Activated naive CD8-positive, alpha-beta T cell treated with anti-CD3 and anti-CD28 coated beads, Interleukin-2, amount 50 U/mL, for 24 hours (primary cell): Measurements from ENCODE around the gene FAM20C.
"Not testable (repeated sequence)": the region's sequence is repeated elsewhere in the genome, so short reads cannot be mapped to it uniquely, and the experiment has no call there.

Experiments used
- ATAC-seq: fragments of 150-1000 bp; cut with Tn5 transposase; one replicate; pipeline ENCODE4 v1.10.0; 2021
- DNase-seq: peaks from one replicate; pipeline ENCODE4 v3.0.0; 2021
- H3K27ac Mint-ChIP-seq: one replicate; pipeline ENCODE4 v1.8.0; 2021; ENCODE audit warnings: mild to moderate bottlenecking, mixed read lengths
- H3K27me3 Mint-ChIP-seq: one replicate; pipeline ENCODE4 v1.8.0; 2021; ENCODE audit warnings: mixed read lengths
- H3K36me3 Mint-ChIP-seq: one replicate; pipeline ENCODE4 v1.8.0; 2021; ENCODE audit warnings: low read depth, mixed read lengths
- H3K4me1 Mint-ChIP-seq: one replicate; pipeline ENCODE4 v1.8.0; 2021; ENCODE audit warnings: mixed read lengths
- H3K4me3 Mint-ChIP-seq: one replicate; pipeline ENCODE4 v1.8.0; 2021; ENCODE audit warnings: mild to moderate bottlenecking, moderate library complexity, mixed read lengths
- H3K9me3 Mint-ChIP-seq: one replicate; pipeline ENCODE4 v1.8.0; 2021; ENCODE audit warnings: mixed read lengths

FAM20C gene

DNA sequence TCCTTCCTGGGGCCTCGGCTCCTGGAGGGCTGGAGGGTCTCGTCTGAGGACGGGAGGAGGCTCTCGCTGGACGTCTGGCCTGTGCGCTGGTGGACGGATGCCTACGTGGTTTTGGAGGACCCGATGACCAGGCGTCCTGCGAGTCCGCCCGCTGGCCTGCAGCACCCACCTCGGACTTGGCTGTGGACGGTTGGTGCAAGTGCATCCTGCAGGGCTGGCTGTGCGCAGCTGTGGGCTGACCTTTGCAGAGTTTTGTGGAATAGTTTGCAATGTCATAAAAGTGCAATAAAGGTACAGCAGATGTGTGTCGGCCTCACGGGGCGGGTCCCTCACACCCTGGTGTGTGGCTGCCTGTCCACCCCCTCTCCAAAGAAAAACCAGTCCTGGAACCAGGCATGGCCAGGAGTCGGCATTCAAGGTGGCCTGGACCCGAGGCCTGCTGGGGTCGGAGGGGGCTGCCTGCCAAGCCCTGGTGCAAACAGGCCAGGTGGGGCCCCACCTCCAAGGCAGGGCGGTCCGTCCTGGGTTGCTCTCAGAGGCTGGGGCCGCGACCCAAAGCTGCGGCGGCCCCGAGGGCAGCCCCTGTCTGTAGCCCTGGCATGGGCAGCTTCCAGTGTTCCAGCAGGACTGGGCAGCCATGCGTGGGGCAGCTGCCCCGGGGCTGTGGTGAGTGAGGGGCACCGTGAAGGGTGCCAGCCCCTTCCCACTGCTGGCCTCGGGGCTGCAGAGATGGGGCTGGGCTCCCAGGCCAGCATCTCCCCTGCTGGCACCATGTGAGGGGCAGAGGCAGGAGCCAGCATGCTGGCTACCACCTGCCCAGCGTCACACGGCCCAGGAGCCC lies 68.3 kb downstream of the FAM20C start:
- peaks cover 4% of the 10 kb centered on the region for H3K9me3 Mint-ChIP-seq
- H3K36me3 Mint-ChIP-seq, result peaks cover 4% of the 10 kb centered on the region
- ATAC-seq, result no peak
- H3K4me3 Mint-ChIP-seq, result no peak overlapping the region
- peaks cover 3% of the 10 kb centered on the region for H3K4me1 Mint-ChIP-seq
- H3K27ac Mint-ChIP-seq, result no peak overlapping the region
- no peak for DNase-seq
- H3K27me3 Mint-ChIP-seq, result peaks cover 1% of the 10 kb centered on the region

DNA sequence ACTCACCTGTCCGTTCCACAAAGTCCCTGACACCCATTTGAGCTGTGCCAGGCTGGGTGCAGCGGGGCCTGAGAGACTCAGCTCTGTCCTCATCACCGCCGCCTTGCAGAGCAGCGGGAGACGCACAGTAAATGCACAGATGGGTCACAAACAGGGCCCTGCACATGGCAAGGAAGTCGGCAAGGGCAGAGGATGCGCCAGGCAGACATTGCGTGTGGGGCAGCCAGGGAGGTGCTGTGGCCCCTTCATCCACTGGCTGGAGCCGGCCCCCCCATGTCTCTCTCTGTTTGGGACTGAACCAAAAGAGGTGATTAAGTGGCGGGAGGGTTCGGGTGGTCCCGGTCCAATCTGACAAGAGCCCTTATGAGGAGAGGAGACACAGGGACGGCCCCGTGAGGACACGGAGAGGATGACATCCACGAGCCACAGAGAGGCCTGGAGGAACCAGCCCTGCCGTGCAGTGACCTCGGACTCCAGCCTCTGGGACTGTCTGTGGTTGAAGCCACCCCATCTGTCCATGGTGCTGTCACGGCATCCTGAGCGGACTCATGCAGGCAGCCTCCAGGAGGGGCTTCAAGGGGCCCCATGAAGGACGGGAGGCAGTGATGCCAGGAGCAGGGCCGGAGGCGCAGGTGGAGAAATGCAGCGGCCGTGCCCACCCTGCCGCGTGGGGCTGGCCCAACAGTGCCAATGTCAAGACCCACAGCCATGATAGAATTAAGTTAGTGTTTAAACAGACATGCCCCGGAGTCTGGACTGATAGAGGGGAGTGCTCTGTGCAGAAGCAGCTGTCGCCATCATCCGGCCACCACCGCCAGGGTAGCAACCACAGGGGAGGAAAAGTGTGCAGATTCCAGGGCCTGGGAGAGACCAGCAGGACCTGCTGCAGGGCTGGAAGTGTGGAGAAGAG lies 69.2 kb downstream of the FAM20C start:
- Mint-ChIP-seq H3K27me3 (peaks cover 1% of the 10 kb centered on the region), H3K9me3 (peaks cover 4% of the 10 kb centered on the region), H3K27ac (no peak overlapping the region), H3K4me3 (no peak overlapping the region), H3K4me1 (peaks cover 3% of the 10 kb centered on the region), H3K36me3 (peaks cover 4% of the 10 kb centered on the region)
- ATAC-seq (no peak), DNase-seq (no peak)

DNA sequence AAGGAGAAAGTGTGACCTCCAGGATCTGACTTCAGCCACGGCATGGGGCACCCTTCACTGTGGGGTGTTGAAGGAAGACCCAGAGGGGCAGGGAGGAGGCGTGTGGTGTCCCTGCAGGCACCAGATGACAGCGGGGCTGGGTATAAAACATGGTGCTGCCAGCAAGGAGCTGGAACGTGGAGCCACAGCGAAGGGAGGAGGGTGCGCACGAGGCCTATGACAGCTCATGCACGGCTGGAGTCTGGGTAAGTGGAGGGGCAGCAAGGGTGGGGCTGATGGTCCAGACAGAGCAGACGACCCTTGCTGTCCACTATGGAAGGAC lies 69.8 kb downstream of the FAM20C start:
- DNase-seq (no peak), ATAC-seq (no peak)
- Mint-ChIP-seq H3K36me3 (peaks cover 4% of the 10 kb centered on the region), H3K27me3 (peaks cover 1% of the 10 kb centered on the region), H3K9me3 (peaks cover 4% of the 10 kb centered on the region), H3K4me3 (no peak overlapping the region), H3K4me1 (peaks cover 3% of the 10 kb centered on the region), H3K27ac (no peak overlapping the region)

DNA sequence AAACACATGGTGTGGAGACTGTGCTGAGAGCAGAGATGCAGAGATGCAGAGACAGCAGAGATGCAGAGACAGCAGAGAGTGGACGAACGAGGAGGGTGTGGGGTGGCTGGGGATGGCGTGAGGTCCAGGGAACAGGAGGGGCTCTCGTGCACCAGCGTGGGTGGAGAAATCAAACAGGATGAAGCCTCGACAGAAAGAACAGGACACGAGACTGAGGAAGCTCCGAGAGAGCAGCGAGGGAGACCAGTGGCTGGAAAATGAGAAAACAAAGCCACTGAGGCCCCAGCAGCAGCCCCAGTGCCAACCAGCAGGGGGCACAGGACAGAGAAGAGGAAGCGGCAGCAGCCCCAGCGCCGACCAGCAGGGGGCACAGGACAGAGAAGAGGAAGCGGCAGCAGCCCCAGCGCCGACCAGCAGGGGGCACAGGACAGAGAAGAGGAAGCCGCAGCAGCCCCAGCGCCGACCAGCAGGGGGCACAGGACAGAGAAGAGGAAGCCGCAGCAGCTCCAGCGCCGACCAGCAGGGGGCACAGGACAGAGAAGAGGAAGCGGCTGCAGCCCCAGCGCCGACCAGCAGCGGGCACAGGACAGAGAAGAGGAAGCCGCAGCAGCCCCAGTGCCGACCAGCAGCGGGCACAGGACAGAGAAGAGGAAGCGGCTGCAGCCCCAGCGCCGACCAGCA lies 70.4 kb downstream of the FAM20C start:
- not testable (repeated sequence) for H3K4me1 Mint-ChIP-seq, H3K27ac Mint-ChIP-seq, H3K36me3 Mint-ChIP-seq, ATAC-seq, H3K27me3 Mint-ChIP-seq, H3K4me3 Mint-ChIP-seq, H3K9me3 Mint-ChIP-seq
- DNase-seq, result peak; percentile 84

DNA sequence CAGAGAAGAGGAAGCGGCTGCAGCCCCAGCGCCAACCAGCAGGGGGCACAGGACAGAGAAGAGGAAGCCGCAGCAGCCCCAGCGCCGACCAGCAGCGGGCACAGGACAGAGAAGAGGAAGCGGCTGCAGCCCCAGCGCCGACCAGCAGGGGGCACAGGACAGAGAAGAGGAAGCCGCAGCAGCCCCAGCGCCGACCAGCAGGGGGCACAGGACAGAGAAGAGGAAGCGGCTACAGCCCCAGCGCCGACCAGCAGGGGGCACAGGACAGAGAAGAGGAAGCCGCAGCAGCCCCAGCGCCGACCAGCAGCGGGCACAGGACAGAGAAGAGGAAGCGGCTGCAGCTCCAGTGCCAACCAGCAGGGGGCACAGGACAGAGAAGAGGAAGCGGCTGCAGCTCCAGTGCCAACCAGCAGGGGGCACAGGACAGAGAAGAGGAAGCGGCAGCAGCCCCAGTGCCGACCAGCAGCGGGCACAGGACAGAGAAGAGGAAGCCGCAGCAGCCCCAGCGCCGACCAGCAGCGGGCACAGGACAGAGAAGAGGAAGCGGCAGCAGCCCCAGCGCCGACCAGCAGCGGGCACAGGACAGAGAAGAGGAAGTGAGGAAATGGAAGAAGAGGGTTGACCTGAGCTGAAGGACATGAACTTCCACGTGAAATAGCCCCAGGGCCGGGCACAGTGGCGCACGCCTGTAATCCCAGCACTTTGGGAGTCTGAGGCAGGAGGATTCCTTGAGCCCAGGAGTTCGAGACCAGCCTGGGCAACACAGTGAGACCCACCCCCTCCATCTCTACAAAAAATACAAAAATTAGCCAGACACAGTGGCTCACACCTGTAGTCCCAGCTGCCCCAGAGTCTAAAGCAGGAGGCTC lies 71.3 kb downstream of the FAM20C start:
- H3K9me3 Mint-ChIP-seq, H3K27ac Mint-ChIP-seq, H3K4me1 Mint-ChIP-seq, H3K36me3 Mint-ChIP-seq, ATAC-seq, H3K4me3 Mint-ChIP-seq, H3K27me3 Mint-ChIP-seq: not testable (repeated sequence)
- peak; percentile 85 for DNase-seq

DNA sequence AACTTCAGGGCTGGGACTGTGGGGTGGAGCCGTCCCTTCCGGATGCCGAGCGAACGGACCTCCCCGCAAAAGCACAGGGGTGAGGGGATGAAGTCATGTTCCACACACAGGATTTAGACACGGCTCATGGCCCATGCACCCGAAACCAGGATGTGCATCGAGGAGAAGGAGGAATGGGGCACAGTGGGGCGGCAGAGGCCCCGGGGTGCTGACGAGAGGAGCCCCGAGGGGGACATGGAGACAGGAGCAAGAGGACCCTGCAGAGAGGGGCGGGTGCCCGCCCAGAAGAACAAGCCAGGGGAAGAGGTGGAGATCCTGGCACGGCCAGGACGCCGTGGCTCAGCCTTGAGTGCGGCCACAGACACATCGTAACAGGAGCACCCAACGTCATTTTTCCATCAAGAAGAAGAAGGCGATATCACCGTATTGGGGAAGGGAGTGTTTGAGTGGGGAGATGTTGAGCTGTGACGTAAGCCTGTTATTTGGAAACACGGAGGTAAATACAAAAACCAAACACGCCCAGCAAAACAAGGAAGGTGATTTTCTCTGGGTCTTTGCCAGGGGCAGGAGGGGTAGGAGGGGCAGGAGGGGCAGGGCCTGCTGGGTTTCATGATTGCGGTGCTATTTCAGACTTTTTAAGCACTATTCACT lies 72.3 kb downstream of the FAM20C start:
- Mint-ChIP-seq H3K4me3 (no peak overlapping the region), H3K9me3 (peaks cover 4% of the 10 kb centered on the region), H3K4me1 (peaks cover 3% of the 10 kb centered on the region), H3K27me3 (peaks cover 1% of the 10 kb centered on the region), H3K36me3 (peaks cover 4% of the 10 kb centered on the region), H3K27ac (no peak overlapping the region)
- DNase-seq (no peak), ATAC-seq (no peak)

DNA sequence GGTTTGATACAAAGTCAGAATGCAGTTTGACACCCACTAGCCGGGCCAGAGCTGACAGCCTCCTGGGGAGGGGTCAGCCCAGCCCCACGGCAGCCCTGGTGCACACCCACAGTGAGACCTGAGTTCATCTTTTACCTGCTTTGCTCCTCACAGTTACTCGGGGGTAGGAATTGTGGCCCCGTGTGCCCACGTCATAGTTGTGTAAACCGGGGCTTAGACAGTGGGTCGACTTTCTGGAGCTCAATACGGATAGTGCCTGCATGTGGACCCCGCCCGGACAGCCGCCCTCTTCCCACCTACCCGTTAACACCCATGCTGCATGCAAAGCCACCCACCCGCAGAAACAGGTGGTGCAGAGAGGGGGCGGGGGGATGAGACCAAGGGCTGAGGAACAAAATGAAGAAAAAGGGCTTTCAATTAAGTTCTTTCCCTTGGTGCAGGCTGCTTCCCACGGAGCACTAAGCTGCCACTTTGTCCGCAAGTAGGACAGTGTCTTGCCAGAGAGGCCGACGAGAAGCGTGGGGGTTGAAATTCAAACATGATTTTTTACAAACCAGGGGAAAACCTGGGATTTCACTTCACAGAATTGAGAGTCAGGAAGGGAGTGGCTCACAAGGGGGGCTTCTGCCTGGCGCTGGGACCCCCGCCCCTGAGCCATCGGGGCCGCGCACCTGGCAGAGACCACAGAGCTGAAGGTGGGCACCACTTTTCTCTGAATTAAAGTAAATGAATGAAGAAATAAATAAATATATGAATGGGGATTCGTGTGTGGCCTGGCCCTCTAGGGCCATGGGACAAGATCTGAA lies 73.0 kb downstream of the FAM20C start:
- H3K36me3 Mint-ChIP-seq, result peaks cover 4% of the 10 kb centered on the region
- H3K9me3 Mint-ChIP-seq, result peaks cover 4% of the 10 kb centered on the region
- peaks cover 1% of the 10 kb centered on the region for H3K27me3 Mint-ChIP-seq
- ATAC-seq (no peak), DNase-seq (no peak)
- no peak overlapping the region for H3K4me3 Mint-ChIP-seq
- H3K27ac Mint-ChIP-seq, result no peak overlapping the region
- peaks cover 3% of the 10 kb centered on the region for H3K4me1 Mint-ChIP-seq

DNA sequence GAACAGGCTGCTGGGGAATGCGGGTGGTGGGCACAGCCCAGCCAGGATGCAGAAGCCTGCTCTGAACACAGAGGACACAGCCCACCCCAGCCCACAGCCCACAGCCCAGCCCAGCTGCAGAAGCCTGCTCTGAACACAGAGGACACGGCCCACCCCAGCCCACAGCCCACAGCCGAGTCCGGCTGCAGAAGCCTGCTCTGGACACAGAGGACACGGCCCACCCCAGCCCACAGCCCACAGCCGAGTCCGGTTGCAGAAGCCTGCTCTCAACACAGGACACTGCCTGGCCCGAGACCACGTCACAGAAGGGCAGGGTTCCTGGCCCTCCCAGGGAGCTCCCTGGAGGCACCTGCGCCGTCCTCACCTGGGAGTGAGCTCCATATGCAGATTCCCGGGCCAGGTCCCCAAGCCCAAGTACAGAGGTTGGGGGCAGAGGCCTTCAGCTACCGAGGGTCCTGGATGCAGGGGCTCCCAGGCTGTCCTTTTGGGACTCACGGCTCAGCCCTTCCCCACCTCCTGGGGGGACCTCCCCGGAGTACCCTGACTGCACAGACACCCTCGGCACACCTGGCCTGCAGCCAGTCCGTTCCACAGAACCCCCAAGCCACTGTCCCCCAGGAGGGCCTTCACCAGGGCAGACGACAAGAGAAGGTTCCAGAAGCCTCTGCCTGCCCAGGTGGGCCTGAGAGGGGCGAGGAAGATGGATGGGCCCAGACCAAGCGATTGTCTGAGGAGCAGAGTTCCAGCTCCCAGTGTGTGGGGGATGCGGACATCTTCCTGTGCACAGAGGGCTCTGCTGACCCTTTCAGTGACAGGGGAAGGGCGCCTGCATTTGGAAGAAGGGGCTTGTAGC lies 73.9 kb downstream of the FAM20C start:
- H3K27me3 Mint-ChIP-seq, result peaks cover 1% of the 10 kb centered on the region
- H3K9me3 Mint-ChIP-seq, result peaks cover 4% of the 10 kb centered on the region

DNA sequence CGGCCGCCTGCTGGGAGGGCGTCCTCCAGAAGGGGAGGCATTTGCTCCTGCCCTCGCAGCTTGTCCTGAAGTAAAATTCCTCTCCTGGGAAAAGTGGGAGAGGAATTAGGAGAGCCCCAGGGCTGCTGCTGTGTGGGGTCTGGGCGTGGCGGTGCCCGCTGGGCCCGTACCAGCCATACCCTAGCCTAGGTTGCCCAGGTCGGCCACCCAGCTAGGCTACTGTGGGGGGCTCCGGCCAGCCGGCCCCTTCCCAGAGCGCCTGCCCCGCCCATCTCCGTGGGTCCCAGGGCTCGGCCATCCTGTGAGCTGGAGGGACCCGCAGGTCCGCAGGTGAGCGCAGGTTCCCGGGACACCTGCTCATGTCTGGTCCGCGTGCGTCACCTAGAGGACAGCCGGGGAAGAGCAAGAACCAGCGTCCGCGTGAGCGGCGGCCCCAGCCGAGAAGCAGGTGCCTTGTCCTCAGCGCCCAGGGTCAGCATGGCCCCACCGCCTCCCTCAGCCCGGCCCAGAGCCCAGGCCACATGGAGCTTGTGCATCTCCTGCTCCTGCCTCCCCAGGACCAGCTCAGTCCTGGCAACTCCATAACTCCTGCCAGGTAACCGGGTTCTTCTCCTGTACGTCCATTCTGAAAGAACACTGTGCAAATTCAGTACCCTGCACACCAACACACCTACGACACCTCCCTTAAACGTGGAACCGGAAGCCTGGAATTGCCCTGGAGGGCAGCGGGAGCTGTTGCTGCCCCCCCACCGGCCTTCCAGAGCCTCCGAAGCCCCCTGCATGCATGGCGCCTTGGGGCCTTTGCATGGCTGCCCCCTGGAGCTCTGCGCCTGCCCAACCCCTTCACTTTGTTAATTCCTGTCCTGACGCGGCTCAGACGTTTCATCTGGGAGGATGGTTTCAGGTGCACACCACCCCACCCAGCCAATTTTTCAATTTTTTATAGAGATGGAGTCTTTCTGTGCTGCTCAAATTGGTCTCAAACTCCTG lies 74.8 kb downstream of the FAM20C start:
- ATAC-seq, result no peak
- H3K9me3 Mint-ChIP-seq, result peaks cover 4% of the 10 kb centered on the region

More for the DNA sequence above, 73.9 kb downstream of the FAM20C start:
- DNase-seq (no peak), ATAC-seq (no peak)
- H3K27ac Mint-ChIP-seq, result no peak overlapping the region
- no peak overlapping the region for H3K4me3 Mint-ChIP-seq
- H3K4me1 Mint-ChIP-seq, result peaks cover 3% of the 10 kb centered on the region
- peaks cover 4% of the 10 kb centered on the region for H3K36me3 Mint-ChIP-seq

DNA sequence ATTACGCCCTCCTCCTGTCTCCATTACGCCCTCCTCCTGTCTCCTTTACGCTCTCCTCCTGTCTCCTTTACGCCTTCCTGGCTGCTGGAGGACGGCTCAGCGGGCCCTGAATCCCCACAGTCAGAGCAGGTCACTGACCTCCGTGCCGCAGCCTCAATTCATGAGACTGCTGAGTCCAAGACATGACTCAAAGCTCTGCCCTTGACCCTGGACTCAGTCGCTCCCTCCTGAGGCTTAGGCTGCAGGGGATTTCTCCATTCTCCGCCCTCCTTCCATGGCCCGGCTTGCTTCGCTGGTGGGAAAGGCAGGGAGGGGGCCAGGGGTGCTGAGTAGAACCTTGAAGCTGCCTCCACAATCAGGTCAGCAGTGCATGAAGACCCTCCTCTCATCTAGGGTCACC lies 76.6 kb downstream of the FAM20C start:
- DNase-seq (no peak), ATAC-seq (no peak)
- Mint-ChIP-seq H3K4me3 (no peak overlapping the region), H3K27me3 (peaks cover 1% of the 10 kb centered on the region), H3K36me3 (peaks cover 4% of the 10 kb centered on the region), H3K27ac (no peak overlapping the region), H3K4me1 (no peaks in the 10 kb centered on the region), H3K9me3 (peaks cover 12% of the 10 kb centered on the region)

More for the DNA sequence above, 74.8 kb downstream of the FAM20C start:
- H3K4me1 Mint-ChIP-seq, result peaks cover 3% of the 10 kb centered on the region
- no peak for DNase-seq
- H3K27me3 Mint-ChIP-seq, result peaks cover 1% of the 10 kb centered on the region
- no peak overlapping the region for H3K27ac Mint-ChIP-seq
- no peak overlapping the region for H3K4me3 Mint-ChIP-seq
- peaks cover 4% of the 10 kb centered on the region for H3K36me3 Mint-ChIP-seq

DNA sequence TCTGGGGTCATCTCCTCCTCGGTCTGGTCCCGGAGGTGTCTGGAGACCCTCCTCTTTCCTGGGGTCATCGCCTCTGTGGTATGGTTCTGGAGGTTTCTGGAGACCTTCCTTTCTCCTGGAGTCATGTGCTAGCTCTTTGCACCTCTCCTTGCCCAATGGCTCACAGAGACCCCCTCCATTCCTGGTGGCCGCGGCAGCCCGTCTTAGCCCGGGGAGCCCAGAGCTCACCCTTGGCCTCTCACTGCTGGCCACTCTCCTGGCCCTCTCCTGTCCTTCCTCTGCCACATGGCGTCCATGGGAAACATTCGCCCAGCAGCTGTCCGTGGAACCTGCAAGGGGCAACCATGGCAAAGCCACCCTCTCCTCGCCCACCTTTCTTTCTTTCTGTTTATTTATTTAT lies 77.3 kb downstream of the FAM20C start:
- ATAC-seq (no peak), DNase-seq (no peak)
- Mint-ChIP-seq H3K4me1 (no peaks in the 10 kb centered on the region), H3K36me3 (peaks cover 4% of the 10 kb centered on the region), H3K4me3 (no peak overlapping the region), H3K27me3 (no peaks in the 10 kb centered on the region), H3K9me3 (peaks cover 12% of the 10 kb centered on the region), H3K27ac (no peak overlapping the region)
